Mammary epithelial cell (primary cell): Measurements from ENCODE around the gene GRXCR2.

Experiments
- CTCF ChIP-seq, 2 donors: IDR thresholded peaks in 1 of 2; conservative IDR thresholded peaks in 1 of 2; 2 replicates each; pipeline ENCODE4 v1.5.1; 2011 to 2012; ENCODE audit warnings: inconsistent platforms in 2 of 2, low read length in 2 of 2, mild to moderate bottlenecking in 2 of 2, control low read depth in 1 of 2, low read depth in 1 of 2; ENCODE audit not compliant: insufficient read depth in 1 of 2; ENCODE audit errors: extremely low read depth in 1 of 2
- EZH2 ChIP-seq: IDR thresholded peaks from 2 replicates; pipeline ENCODE4 v1.6.1; 2012; ENCODE audit warnings: low read length, inconsistent platforms, borderline replicate concordance

GRCh38 chr5:145826895-145827674, 45.7 kb downstream of the GRXCR2 start:
- no peak for TF ChIP-seq CTCF (conservative IDR thresholded peaks at IDR 0.05 in 1 of 2, IDR thresholded peaks at IDR 0.05 in 1 of 2; ENCODE audit: extremely low read depth in 1 of 2, insufficient read depth in 1 of 2, low read depth in 1 of 2, low read length in 2 of 2)
- TF ChIP-seq EZH2: no peak
